Measurements from ENCODE around the gene PSMD12. TPM values are rescaled to one million over a fixed set of nuclear protein-coding genes. Genes with fewer than 3 reads are reported as not detected.

PSMD12 gene
- 29.2 and 35.2 TPM in 2 replicates for total RNA-seq

GRCh38 chr17:67366193-67367157, at the start of gene PSMD12:
TSS of gene PSMD12 (minus strand) at chr17:67366577. CDS start at chr17:67366519, 58 bp downstream.

DNA sequence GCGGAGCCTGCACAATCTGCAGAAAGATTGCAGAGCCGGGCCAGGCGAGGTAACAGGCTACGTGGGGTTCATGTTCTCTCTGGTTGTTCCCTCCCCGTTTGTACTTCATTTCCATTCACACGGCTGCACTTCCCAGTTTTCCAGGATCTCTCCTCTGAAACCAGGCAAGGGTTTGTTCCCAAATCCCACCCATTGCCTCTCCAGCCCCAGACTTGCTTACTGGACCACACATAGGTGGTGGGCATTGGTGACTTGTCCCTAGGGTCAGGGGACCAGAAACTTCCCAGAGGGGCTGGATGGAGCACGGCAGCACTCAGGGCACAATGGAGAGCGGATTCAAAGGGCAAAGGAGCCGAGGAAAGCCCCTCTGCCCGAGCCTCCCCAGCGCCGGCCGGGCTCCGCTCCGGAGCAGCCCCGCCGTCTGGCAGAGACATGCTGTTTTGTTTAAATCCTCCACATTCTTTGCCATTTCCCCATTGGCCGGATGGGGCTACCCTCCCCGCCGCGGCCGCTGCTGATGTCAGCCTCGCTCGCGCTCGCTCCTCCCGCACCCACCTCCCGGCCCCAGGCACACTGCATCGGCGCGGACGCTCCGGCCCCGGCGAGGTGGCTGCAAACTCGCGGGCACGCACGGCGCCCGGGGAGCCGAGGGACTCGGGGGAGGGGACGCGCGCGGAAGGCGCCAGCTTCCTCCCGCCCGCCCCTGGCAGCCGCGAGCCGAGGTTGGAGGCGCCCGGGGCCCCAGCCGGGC, 10.5 kb upstream of the PSMD12 start, which contains the start of gene PITPNC1:
TSS of gene PITPNC1 (plus strand) at position 545 of the 751 bp plus-strand sequence.

Other genes starting within 250 kb of the PSMD12 start
- gene HELZ, start 121.4 kb downstream of the PSMD12 start, total RNA-seq, result 53.6 and 55.1 TPM in 2 replicates
- 23.2 and 25.7 TPM in 2 replicates for gene PITPNC1, start 10.7 kb upstream of the PSMD12 start, total RNA-seq